ENCODE measurements around the gene MYO5B.

Gene MYO5B

GRCh38 chr18:50144540-50144939 lies 50.4 kb downstream of the MYO5B start:
- no peak for DNase-seq (ENCODE audit: low read depth)

DNA sequence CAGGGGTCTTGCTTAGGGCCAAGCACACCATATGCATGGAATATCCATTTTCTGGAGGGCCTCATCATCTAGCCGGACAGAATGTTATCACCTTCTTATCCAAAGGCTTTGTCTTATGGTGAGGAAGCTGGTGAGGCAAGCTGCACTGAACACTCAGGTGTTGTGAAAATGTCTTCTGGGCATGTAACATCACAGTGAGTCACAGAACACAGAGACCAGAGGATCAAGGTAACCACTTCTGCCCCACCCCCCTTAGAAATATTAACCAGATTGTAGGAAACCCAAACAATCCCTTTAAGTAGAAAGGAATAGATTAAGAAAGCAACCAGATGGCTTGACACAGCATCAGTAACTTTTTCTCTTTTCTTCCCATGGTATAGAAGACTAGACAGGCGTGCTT lies 51.1 kb downstream of the MYO5B start:
- no peak for DNase-seq (ENCODE audit: low read depth)

- DNase-seq (ENCODE audit: low read depth), result no peak
Measured at GRCh38 chr18:50143294-50143693, 51.7 kb downstream of the MYO5B start.

GRCh38 chr18:50142441-50143120 lies 52.4 kb downstream of the MYO5B start:
- no peak for DNase-seq (ENCODE audit: low read depth)

DNA sequence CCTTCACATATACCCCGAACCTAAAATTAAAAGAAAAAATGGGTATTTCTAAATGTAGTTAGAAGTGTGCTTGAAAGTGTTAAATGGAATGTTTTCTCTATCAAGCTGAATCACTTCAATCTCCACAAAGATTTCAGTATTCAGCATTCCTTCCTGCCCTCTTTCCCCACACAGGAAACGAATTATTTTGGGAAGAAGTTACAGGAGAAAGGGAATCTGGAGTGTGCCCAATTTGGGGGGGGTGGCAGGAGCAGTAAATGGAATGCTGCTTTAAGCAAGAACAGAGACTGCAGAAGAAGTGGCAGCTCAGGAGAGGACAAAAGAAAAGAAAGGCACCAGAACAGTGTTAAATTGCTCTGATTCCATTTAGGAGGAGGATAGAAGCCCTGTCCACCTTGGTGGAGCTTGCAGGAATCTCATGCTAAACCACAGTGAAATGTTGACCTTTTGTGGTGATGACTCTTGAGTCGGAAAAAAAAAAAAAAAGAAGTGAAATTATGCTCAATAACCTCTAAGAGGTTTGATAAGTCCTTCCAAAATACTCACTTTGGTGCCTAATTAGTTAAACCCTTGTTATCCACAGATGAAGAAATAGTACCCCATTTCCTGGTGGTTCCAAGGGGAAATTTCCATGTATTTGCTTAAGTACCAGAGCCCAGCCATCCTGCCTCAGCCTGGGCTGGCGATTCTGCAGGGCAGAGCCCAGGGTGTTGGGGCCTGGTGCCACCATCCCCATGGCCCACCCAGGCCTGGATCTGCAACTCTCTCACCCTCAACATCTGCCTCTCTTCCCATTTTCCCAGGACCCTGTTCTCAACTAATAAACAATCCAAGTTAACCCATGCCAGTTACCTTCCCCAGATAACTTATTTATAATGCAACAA lies 56.5 kb downstream of the MYO5B start:
- DNase-seq (ENCODE audit: low read depth), result no peak

- DNase-seq (ENCODE audit: low read depth), result no peak
Measured at GRCh38 chr18:50135903-50136302, 59.0 kb downstream of the MYO5B start.

- DNase-seq (ENCODE audit: low read depth), result no peak
Measured at GRCh38 chr18:50133526-50133925, 61.4 kb downstream of the MYO5B start.

GRCh38 chr18:50131591-50131990 lies 63.4 kb downstream of the MYO5B start:
- no peak for DNase-seq (ENCODE audit: low read depth)

DNA sequence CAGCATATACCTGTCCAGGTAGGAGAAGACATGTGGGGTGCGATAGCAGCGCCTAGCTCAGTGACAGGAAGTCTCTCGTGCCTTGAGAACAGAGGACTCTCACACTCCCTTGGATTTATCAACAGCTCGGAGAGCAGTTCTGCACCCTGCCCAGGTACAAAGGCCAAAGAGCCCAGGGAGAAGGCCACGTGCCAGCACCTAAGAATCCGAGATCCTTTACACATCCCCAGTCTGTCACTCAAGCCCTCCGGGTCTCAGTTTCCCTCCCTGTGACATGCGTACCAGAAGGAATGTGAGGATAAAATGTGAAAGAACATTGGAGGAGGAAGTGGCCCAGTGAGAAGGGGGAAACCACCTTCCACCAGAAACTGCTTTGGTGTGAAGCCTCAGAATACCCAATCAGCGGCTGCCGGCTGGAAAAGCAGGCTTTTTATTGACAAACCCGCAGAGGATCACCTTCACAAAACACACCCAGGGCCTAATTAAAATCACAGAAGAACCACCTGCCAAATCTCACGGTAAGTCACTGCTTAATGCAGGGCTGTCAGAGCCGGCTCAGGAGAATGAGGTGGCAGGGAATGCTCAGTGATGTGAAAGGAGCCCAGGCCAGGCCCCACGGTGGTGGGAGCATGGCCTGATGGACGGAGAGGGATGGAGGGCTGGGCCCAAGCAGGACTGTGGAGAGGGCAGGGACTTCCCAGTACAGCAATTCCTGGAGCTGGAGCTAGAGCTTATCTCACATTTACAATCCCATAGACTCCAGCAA lies 66.3 kb downstream of the MYO5B start:
- DNase-seq (ENCODE audit: low read depth), result no peak

DNA sequence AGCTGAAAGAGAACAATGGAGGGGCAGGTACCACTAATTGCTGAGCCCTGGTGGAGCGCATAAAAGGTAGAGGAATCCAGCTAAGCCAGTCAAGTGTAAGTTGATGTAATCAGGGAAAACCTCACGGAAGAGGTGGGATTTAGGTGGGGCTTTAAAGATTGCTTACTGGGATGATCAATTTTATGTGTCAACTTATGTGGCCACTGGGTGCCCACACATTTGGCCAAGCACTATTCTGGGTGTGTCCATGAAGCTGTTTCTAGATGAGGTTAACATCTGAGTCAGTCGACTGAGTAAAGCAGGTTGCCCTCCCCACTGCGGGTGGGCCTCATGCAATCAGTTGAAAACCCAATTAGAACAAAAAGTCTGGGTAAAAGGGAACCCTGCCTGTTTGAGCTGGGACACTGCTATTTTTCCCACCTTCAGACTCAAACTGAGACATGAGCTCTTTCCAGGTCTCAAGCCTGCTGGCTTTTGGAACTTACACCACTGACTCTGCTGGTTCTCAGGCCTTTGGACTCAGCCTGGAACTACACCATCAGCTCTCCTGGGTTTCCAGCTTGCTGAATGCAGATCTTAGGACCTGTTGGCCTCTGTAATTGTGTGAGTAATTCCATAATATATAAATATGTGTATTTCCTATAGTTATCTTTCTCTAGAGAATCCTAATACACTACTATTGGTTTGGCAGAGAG lies 67.3 kb downstream of the MYO5B start:
- no peak for DNase-seq (ENCODE audit: low read depth)

- no peak for DNase-seq (ENCODE audit: low read depth)
Measured at GRCh38 chr18:50126471-50126870, 68.5 kb downstream of the MYO5B start.

DNA sequence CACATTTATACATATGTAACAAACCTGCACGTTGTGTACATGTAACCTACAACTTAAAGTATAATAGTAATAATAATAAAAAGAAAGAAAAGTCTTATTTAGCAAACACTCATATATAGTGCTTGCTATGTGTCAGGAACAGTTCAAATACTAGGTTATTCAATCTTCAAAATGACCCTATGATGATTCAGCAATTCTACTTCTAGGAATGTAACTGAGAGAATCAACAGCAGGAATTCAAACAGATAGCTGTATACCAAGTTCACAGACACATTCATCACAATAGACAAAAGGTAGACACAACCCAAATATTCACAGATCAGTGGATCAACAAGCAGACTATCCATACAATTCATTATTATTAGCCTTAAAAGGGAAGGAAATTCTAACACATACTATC lies 69.5 kb downstream of the MYO5B start:
- DNase-seq (ENCODE audit: low read depth), result no peak

- no peak for DNase-seq (ENCODE audit: low read depth)
Measured at GRCh38 chr18:50119296-50119695, 75.7 kb downstream of the MYO5B start.

GRCh38 chr18:50117863-50118262 lies 77.1 kb downstream of the MYO5B start:
- DNase-seq (ENCODE audit: low read depth), result no peak

DNA sequence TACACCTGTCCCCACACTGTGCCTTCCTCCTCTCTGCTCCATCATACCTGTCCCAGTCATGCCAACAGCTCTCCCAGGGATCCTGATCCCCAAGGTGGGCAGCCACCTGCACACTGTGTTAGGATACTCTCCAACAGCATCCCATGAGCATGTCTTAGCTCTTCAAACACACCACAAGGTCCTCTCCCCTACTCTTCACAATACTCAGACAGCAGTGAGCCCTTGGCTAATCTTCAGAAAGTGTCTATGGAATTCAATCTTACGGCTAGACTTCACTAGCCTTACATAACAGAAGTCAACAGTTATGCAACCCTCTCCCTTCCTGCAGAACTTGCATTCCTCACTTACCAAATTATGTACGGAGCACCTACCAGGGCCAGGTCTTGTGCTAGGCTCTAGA lies 79.9 kb downstream of the MYO5B start:
- no peak for DNase-seq (ENCODE audit: low read depth)

DNA sequence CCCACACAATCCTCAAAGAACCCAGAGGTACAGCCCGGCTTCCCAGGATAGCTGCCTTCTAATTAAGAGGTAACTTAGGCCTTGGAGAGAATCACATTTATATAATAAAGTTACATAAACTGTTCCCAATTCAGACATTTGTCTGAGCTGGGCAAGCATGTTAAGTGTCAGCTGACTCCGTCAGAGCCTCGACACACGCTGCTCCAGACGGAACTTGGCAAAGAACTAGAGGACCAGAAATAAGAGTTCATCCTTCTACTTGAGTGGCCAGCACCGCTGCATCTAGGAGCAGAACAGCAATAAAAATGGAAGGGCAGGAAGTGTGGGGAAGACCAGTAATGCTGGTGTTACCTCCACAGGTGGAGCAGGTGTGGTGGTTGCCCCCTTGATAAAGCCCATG lies 80.5 kb downstream of the MYO5B start:
- DNase-seq (ENCODE audit: low read depth), result no peak

DNA sequence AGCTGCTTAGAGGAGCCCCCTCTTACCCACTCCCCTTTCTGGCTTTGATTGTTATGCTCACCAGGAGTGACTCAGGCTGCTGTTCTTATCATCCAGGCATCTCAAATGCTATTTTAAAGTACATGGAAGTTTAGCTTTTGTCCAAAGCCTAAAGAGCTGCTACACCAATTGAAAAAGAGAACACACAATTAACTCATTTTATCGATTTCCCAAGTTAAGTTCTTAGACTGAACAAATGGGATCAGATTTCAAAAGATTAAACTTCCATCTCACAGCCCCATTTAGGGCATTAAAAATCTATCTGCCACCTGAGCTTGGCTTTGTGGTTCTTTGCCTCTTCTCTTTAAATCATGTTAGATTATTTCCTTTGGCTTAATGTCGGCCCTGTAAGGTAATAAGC lies 81.2 kb downstream of the MYO5B start:
- DNase-seq (ENCODE audit: low read depth), result no peak

- no peak for DNase-seq (ENCODE audit: low read depth)
Measured at GRCh38 chr18:50111398-50111797, 83.5 kb downstream of the MYO5B start.

GRCh38 chr18:50107468-50107977 lies 87.4 kb downstream of the MYO5B start:
- no peak for DNase-seq (ENCODE audit: low read depth)

DNA sequence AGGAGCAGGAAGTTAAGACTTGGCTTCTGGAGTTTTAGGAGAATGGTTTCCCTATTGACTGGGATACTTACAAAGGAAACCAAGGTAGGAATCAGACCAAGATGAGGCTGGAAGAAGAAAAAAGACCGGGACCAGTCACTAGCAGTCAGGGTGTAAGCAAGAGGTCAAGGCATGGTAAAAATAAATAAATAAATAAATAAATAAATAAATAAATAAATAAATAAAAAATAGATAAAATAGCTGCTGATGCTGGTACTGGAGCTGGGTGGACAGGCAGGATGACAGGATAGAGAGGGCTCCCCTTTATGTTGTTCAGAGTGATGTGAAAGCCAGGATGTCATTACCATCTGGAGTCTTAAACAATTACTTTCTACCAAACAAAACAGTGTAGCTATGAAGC lies 89.9 kb downstream of the MYO5B start:
- no peak for DNase-seq (ENCODE audit: low read depth)

DNA sequence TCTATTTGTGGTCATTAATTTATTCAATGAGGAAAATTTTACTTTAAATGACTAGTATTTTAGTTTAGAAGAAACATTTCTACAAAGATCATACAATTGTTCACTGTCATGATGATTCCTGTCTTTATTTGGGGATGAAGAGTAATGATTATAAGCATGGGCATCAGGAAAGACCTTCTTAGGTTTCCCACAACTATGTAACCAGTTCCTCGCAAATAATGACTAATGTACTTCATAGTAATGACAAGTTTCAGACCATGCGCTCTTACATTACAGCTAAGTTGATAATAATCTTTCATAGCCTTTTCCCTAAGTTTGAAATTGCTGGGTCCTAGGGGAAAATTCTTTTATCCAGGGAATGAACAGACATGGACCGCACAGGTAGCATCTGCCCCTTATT lies 90.5 kb downstream of the MYO5B start:
- DNase-seq (ENCODE audit: low read depth), result no peak
